SK-N-SH treated with all-trans-retinoic acid at 6 μM for 48 hours (cell line): Measurements from ENCODE around the gene CSTF3.

ENCODE experiments used
- ATAC-seq: fragments of 200-7000 bp; cut with Tn5 transposase; 3 replicates; pipeline ENCODE4 v1.9.1; 2020; ENCODE audit warnings: mild to moderate bottlenecking, moderate library complexity
- ARNTL ChIP-seq: fragments of 450-650 bp; formaldehyde crosslinking; IDR thresholded peaks from 2 replicates; pipeline ENCODE4 v1.5.0; 2020; ENCODE audit warnings: low read depth, mild to moderate bottlenecking, moderate library complexity, borderline replicate concordance
- BACH2 ChIP-seq: fragments of 250-450 bp; sonication (Bioruptor Pico); IDR thresholded peaks from 2 replicates; pipeline ENCODE4 v1.9.0; 2021; ENCODE audit warnings: mild to moderate bottlenecking, borderline replicate concordance
- CSDC2 ChIP-seq: fragments of 250-450 bp; sonication (Bioruptor Pico); IDR thresholded peaks from 2 replicates; pipeline ENCODE4 v1.5.0; 2020; ENCODE audit warnings: mild to moderate bottlenecking, moderate library complexity
- CSRNP3 ChIP-seq: fragments of 250-450 bp; sonication (Bioruptor Pico); IDR thresholded peaks from 2 replicates; pipeline ENCODE4 v1.5.1; 2021; ENCODE audit warnings: mild to moderate bottlenecking, moderate library complexity
- ESRRG ChIP-seq: fragments of 250-450 bp; sonication (Bioruptor Pico); IDR thresholded peaks from 2 replicates; pipeline ENCODE4 v1.6.1; 2021; ENCODE audit warnings: mild to moderate bottlenecking
- GLIS3 ChIP-seq: fragments of 250-450 bp; sonication (Bioruptor Pico); IDR thresholded peaks from 2 replicates; pipeline ENCODE4 v1.5.0; 2020; ENCODE audit warnings: mild to moderate bottlenecking, moderate library complexity
- ISL1 ChIP-seq: fragments of 250-450 bp; sonication (Bioruptor Pico); IDR thresholded peaks from 2 replicates; pipeline ENCODE4 v2.1.2; 2022; ENCODE audit warnings: mild to moderate bottlenecking, moderate library complexity
- OSR1 ChIP-seq: fragments of 250-450 bp; sonication (Bioruptor Pico); IDR thresholded peaks from 2 replicates; pipeline ENCODE4 v1.8.0; 2022; ENCODE audit warnings: moderate library complexity, mild to moderate bottlenecking, inconsistent platforms
- PATZ1 ChIP-seq: fragments of 250-450 bp; sonication (Bioruptor Pico); IDR thresholded peaks from 2 replicates; pipeline ENCODE4 v1.8.0; 2020; ENCODE audit warnings: mild to moderate bottlenecking, moderate library complexity, borderline replicate concordance
- PPARA ChIP-seq: fragments of 250-450 bp; sonication (Bioruptor Pico); IDR thresholded peaks from 2 replicates; pipeline ENCODE4 v1.5.0; 2020; ENCODE audit warnings: mild to moderate bottlenecking, borderline replicate concordance
- RARB ChIP-seq: fragments of 250-450 bp; sonication (Bioruptor Pico); IDR thresholded peaks from 2 replicates; pipeline ENCODE4 v1.8.0; 2021; ENCODE audit warnings: mild to moderate bottlenecking, moderate library complexity
- SNAI2 ChIP-seq: fragments of 250-450 bp; sonication (Bioruptor Pico); IDR thresholded peaks from 2 replicates; pipeline ENCODE4 v1.5.0; 2020; ENCODE audit warnings: mild to moderate bottlenecking, moderate library complexity
- TCF4 ChIP-seq: fragments of 250-450 bp; sonication (Bioruptor Pico); IDR thresholded peaks from 2 replicates; pipeline ENCODE4 v1.8.0; 2021; ENCODE audit warnings: mild to moderate bottlenecking, moderate library complexity, borderline replicate concordance
- TOX ChIP-seq: fragments of 250-450 bp; sonication (Bioruptor Pico); IDR thresholded peaks from 2 replicates; pipeline ENCODE4 v1.8.0; 2021; ENCODE audit warnings: mild to moderate bottlenecking, moderate library complexity, borderline replicate concordance
- TSHZ2 ChIP-seq: fragments of 250-450 bp; sonication (Bioruptor Pico); IDR thresholded peaks from 2 replicates; pipeline ENCODE4 v1.5.0; 2020; ENCODE audit warnings: mild to moderate bottlenecking, moderate library complexity
- ZC3H10 ChIP-seq: fragments of 250-450 bp; sonication (Bioruptor Pico); IDR thresholded peaks from 2 replicates; pipeline ENCODE4 v1.5.1; 2021; ENCODE audit warnings: mild to moderate bottlenecking, moderate library complexity
- ZFP30 ChIP-seq: fragments of 450-650 bp; formaldehyde crosslinking; IDR thresholded peaks from 2 replicates; pipeline ENCODE4 v1.5.0; 2022; ENCODE audit warnings: mild to moderate bottlenecking, moderate library complexity
- ZNF70 ChIP-seq: fragments of 450-650 bp; formaldehyde crosslinking; IDR thresholded peaks from 2 replicates; pipeline ENCODE4 v1.5.0; 2020; ENCODE audit warnings: mild to moderate bottlenecking, moderate library complexity
- ZNF8 ChIP-seq: fragments of 450-650 bp; formaldehyde crosslinking; IDR thresholded peaks from 2 replicates; pipeline ENCODE4 v1.5.0; 2020; ENCODE audit warnings: mild to moderate bottlenecking, moderate library complexity
- TF ChIP-seq, protein P1 (sequence below): fragments of 250-450 bp; sonication (Bioruptor Pico); IDR thresholded peaks from 2 replicates; pipeline ENCODE4 v1.8.0; 2021; ENCODE audit warnings: low read depth, mild to moderate bottlenecking, moderate library complexity, borderline replicate concordance
- TF ChIP-seq, protein P2 (sequence below): fragments of 250-450 bp; sonication (Bioruptor Pico); IDR thresholded peaks from 2 replicates; pipeline ENCODE4 v1.5.1; 2020; ENCODE audit warnings: low read depth, mild to moderate bottlenecking, moderate library complexity

The CSTF3 gene

GRCh38 chr11:33178443-33179180 is 17.3 kb upstream of the CSTF3 start:
- ATAC-seq: no peak
- TF ChIP-seq ESRRG (CRISPR knock-in tag) (no peak), PATZ1 (CRISPR knock-in tag) (no peak), CSDC2 (CRISPR knock-in tag) (no peak), TOX (CRISPR knock-in tag) (no peak), ZFP30 (CRISPR knock-in tag) (no peak), TCF4 (CRISPR knock-in tag) (no peak), CSRNP3 (CRISPR knock-in tag) (no peak), GLIS3 (no peak), TSHZ2 (no peak), ZNF8 (CRISPR knock-in tag) (no peak), ARNTL (CRISPR knock-in tag) (no peak), ZNF70 (no peak), RARB (no peak)
- TF ChIP-seq, protein P1, sequence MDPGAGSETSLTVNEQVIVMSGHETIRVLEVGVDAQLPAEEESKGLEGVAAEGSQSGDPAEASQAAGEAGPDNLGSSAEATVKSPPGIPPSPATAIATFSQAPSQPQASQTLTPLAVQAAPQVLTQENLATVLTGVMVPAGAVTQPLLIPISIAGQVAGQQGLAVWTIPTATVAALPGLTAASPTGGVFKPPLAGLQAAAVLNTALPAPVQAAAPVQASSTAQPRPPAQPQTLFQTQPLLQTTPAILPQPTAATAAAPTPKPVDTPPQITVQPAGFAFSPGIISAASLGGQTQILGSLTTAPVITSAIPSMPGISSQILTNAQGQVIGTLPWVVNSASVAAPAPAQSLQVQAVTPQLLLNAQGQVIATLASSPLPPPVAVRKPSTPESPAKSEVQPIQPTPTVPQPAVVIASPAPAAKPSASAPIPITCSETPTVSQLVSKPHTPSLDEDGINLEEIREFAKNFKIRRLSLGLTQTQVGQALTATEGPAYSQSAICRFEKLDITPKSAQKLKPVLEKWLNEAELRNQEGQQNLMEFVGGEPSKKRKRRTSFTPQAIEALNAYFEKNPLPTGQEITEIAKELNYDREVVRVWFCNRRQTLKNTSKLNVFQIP (CRISPR knock-in tag): no peak
- TF ChIP-seq, protein P2, sequence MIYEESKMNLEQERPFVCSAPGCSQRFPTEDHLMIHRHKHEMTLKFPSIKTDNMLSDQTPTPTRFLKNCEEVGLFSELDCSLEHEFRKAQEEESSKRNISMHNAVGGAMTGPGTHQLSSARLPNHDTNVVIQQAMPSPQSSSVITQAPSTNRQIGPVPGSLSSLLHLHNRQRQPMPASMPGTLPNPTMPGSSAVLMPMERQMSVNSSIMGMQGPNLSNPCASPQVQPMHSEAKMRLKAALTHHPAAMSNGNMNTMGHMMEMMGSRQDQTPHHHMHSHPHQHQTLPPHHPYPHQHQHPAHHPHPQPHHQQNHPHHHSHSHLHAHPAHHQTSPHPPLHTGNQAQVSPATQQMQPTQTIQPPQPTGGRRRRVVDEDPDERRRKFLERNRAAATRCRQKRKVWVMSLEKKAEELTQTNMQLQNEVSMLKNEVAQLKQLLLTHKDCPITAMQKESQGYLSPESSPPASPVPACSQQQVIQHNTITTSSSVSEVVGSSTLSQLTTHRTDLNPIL: no peak

- ATAC-seq: no peak
- TF ChIP-seq PPARA (CRISPR knock-in tag) (no peak), ISL1 (no peak), ARNTL (CRISPR knock-in tag) (no peak), TCF4 (CRISPR knock-in tag) (no peak), ZC3H10 (CRISPR knock-in tag) (no peak), CSDC2 (CRISPR knock-in tag) (no peak), RARB (no peak), OSR1 (CRISPR knock-in tag) (no peak), SNAI2 (CRISPR knock-in tag) (no peak), TOX (CRISPR knock-in tag) (no peak), ZNF8 (CRISPR knock-in tag) (no peak), TSHZ2 (no peak), BACH2 (CRISPR knock-in tag) (no peak), GLIS3 (no peak), ZNF70 (no peak)
- TF ChIP-seq, protein P1 (CRISPR knock-in tag): no peak
- TF ChIP-seq, protein P2: no peak
These were observed 16.5 kb upstream of the CSTF3 start for GRCh38 chr11:33177676-33178336.
